GM18499 (cell line): Measurements from ENCODE around the gene CNTD1.

Source experiments
- ATAC-seq: cut with Tn5 transposase; IDR thresholded peaks from one replicate; pipeline ENCODE4 v1.9.1; 2021; ENCODE audit warnings: moderate number of reproducible peaks; ENCODE audit not compliant: insufficient read depth, unreplicated experiment

CNTD1 gene

GRCh38 chr17:42779304-42779935 is 19.2 kb upstream of the CNTD1 start:
- no peak for ATAC-seq

GRCh38 chr17:42779936-42780850 is 18.5 kb upstream of the CNTD1 start, which contains the start of gene WNK4:
WNK4 (plus strand) TSS chr17:42780610; CDS start chr17:42780699, 89 bp downstream.
- no peak for ATAC-seq

GRCh38 chr17:42780851-42781638 is 17.6 kb upstream of the CNTD1 start:
- no peak for ATAC-seq

- no peak for ATAC-seq
These were observed 17.0 kb upstream of the CNTD1 start for GRCh38 chr17:42781639-42782165.

GRCh38 chr17:42782166-42783061 is 16.2 kb upstream of the CNTD1 start:
- no peak for ATAC-seq

GRCh38 chr17:42783062-42783790 is 15.4 kb upstream of the CNTD1 start:
- no peak for ATAC-seq

GRCh38 chr17:42783791-42784138 is 14.9 kb upstream of the CNTD1 start:
- ATAC-seq, result no peak

- ATAC-seq, result no peak
These were observed 14.3 kb upstream of the CNTD1 start for GRCh38 chr17:42784409-42784808.

- no peak for ATAC-seq
These were observed 13.7 kb upstream of the CNTD1 start for GRCh38 chr17:42784811-42785592.

- ATAC-seq, result no peak
These were observed 11.4 kb upstream of the CNTD1 start for GRCh38 chr17:42787266-42787665.

GRCh38 chr17:42791948-42792347 is 6.7 kb upstream of the CNTD1 start:
- ATAC-seq, result no peak

GRCh38 chr17:42792545-42792944 is 6.1 kb upstream of the CNTD1 start:
- no peak for ATAC-seq

- ATAC-seq, result no peak
These were observed 3.6 kb upstream of the CNTD1 start for GRCh38 chr17:42795061-42795460.

GRCh38 chr17:42795465-42795864 is 3.2 kb upstream of the CNTD1 start:
- no peak for ATAC-seq

- no peak for ATAC-seq
These were observed 2.4 kb upstream of the CNTD1 start for GRCh38 chr17:42796066-42796758.

GRCh38 chr17:42797067-42798007 is 1.3 kb upstream of the CNTD1 start:
- no peak for ATAC-seq

GRCh38 chr17:42798011-42798382 is 664 bp upstream of the CNTD1 start:
- ATAC-seq, result no peak
